Myocyte (in vitro differentiated cells): ENCODE results near the gene PATJ. TPM values are rescaled to one million over a fixed set of nuclear protein-coding genes. Genes with fewer than 3 reads are reported as not detected.
A peak's percentile ranks its signal among the peaks of the same experiment; 100 is the strongest.
"Not testable (repeated sequence)": the region's sequence is repeated elsewhere in the genome, so short reads cannot be mapped to it uniquely, and the experiment has no call there.

ENCODE experiments used
- DNase-seq: peaks from one replicate; pipeline ENCODE4 v3.0.0-alpha.2; 2012; ENCODE audit warnings: low read depth
- total RNA-seq: library from RNA; depleted of rRNA; stranded (reverse); fragments of >200 nt; gene quantifications from 2 replicates; pipeline ENCODE4 v1.2.3, GENCODE V29; 2014

The PATJ gene
- total RNA-seq, 1 donor from 2014 or later = 1.7 TPM

DNA sequence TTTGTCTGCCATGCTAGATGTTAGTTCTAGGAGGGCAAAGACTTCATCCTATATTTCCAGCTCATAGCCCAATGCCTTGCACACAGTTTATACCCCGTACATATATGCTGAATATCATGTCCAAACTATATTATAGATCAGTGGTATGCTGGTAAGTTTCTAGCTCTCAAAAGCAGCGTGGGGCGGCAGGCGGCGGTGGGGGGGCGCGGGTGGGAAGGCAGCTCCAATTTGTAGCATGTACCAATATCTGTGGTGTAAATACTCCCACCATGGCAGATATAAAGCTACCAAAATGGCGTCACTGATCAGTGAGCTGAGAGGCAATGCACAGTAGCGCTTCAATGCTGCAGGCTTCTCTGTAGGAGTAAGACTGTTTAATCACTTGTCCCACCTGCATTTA lies 77.1 kb downstream of the PATJ start:
- DNase-seq = no peak

DNA sequence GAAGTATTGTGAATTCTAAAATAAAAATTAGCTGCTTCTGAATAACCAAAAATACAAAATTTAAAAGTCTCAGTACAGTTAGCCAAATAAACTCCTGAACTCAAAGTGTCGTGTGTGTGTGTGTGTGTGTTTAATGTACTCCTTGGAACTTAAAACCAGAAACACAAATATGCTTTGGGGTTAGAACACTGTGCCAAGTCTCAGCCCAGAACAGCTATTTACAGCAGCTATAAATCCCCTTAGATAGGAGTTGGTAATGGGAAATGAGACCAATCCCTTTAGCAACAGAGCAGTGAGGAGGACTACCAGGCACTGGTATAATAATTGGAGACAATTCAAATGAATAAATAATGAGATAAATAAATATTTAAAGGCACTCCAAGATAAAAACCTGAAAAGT lies 83.1 kb downstream of the PATJ start:
- DNase-seq = no peak

DNA sequence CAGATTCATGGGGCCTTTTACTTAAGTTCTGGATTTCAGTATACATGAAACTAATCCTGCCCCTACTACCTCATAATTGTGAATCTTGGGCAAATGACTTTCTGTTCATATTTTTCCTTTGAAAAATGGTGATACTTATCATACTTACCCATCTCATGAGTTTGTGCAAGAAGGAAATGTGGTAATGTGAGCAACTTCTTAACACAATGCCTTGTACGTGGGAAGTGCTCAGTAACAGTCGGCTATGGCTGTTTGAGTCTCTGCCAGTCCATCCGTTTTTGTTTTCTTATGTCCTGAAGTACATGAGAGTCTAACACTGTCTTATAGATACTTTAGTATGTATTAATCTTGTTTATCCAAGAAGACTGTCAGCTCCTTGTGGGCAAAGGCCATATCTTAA lies 86.5 kb downstream of the PATJ start:
- DNase-seq = no peak

DNA sequence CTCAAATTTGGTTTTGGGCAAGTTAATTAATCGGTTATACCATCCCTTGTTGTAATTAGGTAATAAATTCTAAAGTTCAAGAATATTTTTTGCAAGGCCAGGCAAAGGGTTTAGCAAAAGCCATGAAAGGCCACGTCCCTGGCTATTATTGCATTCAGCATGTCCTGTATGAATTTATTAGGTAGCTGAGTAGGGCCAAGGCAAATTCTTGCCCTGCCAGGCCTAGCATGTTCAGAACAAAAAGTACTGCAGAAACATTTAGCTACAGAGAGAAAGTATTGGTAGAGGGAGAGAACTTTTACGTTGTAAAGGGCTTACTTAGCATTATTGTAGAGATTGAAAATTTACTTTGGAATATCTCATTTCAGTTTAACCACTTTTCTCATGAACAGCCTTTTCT lies 94.4 kb downstream of the PATJ start:
- no peak for DNase-seq

GRCh38 chr1:61837607-61838006 lies 95.3 kb downstream of the PATJ start:
- DNase-seq = not testable (repeated sequence)

DNA sequence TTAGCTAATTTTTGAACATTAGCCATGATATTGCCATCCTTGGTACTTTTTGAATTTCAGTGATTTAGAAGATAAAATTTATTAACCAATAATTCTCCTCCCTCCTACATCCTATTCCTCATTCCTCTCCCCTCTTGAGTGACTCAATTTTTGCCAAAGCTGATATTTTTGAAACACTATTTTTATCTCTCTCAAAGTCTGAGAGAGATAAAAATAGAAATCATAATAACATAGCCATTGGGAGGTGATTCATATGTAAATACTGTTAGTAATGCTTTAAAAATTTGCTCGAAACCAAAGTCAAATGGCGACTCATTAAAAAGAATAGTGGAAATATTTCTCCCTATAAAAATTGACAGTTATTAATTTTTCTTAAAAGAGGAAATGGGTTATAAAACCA lies 97.4 kb downstream of the PATJ start:
- DNase-seq = peak; percentile 48

DNA sequence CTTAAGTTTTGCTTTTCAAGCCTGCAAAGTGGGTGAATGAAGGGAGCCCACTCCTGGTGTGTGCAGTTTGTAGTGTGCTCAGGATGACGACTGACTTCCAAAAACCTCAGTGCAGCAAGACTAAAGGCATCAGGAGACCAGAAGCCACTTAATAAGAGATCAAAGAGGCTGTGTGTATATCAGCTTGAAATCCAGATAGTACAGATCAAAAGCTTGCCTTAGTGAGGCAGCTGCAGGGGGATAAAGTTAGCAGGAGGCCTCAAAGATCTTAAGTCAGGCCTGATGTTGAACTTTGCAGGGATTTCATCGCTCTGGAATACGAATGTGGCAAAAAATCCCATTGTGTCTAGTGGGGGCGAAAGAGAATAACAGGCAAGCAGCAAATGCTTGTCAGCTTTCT lies 99.8 kb downstream of the PATJ start:
- DNase-seq = no peak

GRCh38 chr1:61842863-61843514 lies 100.7 kb downstream of the PATJ start:
- no peak for DNase-seq

DNA sequence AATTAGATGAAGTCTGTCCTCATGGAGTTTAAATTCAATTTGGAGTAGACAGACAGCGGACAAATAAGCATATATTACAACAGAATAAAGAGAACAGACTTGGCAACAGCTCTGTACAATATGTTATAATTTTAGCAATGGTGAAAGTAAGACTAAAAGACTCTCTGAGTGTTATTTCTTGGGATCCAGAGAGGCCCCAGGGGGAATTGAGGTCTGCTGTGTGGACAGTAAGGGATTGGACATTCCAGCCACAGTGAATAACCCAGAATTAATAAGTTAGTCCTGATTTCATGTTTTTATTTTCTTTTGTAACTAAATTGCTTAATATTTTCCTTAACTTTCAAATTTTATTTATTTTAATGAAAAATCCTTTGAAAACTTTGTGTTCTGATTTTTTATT lies 101.7 kb downstream of the PATJ start:
- DNase-seq = peak; percentile 13

GRCh38 chr1:61844664-61845063 lies 102.4 kb downstream of the PATJ start:
- DNase-seq = not testable (repeated sequence)

- no peak for DNase-seq
Observed at GRCh38 chr1:61851235-61851634, 109.0 kb downstream of the PATJ start.

DNA sequence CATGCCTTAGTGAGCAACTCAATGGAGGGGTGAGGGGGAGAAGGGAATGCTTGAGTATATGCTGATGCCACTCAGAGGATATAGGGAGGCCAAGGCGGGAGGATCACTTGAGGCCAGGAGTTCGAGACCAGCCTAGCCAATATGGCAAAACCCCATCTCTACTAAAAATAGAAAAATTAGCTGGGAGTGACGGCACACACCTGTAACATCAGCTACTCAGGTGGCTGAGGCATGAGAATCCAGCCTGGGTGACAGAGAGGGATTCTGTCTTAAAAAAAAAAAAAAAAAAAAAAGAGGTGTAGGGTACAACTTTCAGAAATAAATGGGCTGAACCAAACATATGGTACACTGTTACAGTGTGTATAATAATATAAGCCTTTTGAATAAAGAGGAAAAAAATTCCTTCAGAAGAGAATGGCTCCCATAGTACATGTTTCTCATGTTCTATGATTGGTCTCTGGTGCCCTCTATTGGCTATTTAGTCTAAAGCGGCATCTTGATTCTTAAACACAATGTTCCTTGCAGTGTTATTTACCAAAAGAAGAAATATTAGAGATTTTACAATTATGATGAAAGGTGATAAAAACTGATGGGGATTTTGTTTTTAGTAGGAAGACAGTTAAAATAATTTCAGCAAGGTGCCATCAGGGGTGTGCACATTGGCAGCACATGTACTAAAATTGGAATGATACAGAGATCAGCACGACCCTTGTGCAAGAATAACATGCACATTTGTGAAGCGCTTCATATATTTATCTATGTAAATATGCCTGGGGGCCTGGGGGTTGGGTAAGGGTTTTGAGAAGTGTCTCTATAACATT lies 109.8 kb downstream of the PATJ start:
- peak; percentile 78 for DNase-seq

- no peak for DNase-seq
Observed at GRCh38 chr1:61852670-61853015, 110.4 kb downstream of the PATJ start.

DNA sequence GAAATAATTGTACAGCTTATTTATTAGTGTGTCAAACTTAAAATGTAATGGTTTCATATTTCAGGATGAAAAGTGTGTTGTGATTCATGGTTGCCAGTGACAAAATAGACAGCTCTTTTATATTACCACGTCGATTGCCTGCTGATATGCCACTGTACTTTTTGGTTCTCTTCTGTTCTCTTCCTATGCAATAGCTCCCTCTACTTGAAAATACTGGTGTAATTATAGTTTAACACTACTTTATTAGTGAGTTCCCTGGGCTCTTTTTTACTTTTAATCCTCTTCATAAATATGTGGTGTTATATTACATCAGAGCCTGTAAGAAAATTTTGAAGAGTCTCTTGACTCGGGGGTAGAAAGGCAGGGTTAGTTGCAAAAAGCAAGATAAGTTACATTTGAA lies 111.3 kb downstream of the PATJ start:
- DNase-seq = peak; percentile 34

DNA sequence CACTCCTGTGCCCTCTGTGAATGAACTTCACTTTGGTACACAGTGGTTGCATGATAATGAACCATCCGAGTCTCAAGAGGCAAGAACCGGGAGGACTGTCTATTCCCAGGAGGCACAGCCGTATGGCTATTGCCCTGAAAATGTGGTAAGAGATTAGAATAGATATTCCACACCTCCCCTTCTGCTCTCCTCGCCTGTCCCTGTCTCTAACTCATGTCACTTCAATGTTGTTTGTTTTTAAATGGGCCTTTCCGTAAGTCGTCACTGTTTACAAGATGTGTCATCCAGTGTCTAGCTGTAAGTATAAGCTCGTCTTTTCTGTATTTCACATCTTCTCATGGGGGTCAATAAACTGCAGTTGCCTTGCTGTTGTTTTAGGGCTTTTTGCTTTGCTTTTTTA lies 122.2 kb downstream of the PATJ start:
- no peak for DNase-seq

GRCh38 chr1:61865646-61866220 lies 123.5 kb downstream of the PATJ start:
- no peak for DNase-seq

- no peak for DNase-seq
Observed at GRCh38 chr1:61869691-61870109, 127.4 kb downstream of the PATJ start.

DNA sequence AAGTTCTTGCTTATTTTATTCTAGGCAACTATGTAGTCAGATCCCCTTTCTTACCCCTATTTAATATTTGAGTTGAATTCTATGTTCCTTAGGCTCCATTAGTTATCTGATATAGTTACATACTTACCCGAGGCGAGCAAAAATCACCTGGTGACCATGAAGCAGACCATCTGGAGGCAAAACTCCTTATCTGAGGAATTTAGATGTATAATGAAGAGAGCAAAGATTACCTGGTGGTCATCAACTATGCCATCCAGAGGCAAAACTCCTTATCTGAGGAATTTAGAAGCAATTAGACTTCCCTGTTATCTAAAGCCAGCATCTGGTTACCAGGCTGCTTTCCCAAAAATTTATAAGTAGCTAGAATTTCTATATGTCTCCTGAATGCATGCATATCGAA lies 129.9 kb downstream of the PATJ start:
- DNase-seq = no peak

DNA sequence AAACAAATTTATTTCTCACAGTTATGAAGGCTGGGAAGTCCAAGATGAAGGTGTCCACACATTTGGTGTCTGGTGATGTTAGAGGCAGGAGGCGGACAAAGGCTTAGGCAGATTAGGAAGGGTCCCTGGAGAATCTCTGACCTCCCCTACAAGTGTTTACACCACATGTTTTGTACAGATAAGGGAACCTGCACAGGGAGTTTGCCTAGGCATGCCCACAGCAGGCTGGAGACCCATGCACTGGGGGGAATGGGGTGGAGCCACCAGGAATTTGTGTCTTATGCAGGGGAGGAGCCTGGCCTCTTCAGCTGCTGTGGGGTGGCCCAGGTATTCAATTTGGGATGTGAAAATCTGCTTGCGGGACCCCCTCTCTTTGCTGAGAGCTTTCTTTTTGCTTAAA lies 131.3 kb downstream of the PATJ start:
- no peak for DNase-seq

DNA sequence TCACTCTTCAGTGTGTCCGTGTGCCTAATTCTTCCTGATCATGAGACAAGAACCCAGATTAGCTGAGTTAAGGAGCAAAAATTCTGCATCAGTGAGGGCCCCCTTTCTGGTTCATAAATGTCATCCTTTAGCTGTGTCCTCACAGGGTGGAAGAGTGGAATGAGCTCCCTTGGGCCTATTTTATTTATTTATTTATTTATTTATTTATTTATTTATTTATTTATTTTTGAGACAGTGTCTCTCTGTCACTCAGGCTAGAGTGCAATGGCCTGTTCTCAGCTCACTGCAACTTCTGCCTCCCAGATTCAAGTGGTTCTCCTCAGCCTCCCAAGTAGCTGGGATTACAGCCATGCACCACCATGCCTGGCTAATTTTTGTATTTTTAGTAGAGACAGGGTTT lies 131.7 kb downstream of the PATJ start:
- DNase-seq = no peak

GRCh38 chr1:61875198-61875597 lies 132.9 kb downstream of the PATJ start:
- no peak for DNase-seq

GRCh38 chr1:61879887-61880474 lies 137.7 kb downstream of the PATJ start:
- DNase-seq = not testable (repeated sequence)
